Subcutaneous abdominal adipose tissue (tissue), 5 donors: Measurements from ENCODE around the gene VPS29.

Experiments used
- H3K27ac ChIP-seq: one replicate; pipeline ENCODE4 v1.7.0; 2013; ENCODE audit warnings: low read depth, mild to moderate bottlenecking, inconsistent platforms, low read length, moderate library complexity
- H3K27me3 ChIP-seq, 5 donors: one replicate each; pipeline ENCODE4 v1.7.0; 2013; ENCODE audit warnings: low read length in 5 of 5, inconsistent platforms in 1 of 5; ENCODE audit not compliant: control insufficient read depth in 5 of 5, insufficient read depth in 4 of 5
- H3K36me3 ChIP-seq, 5 donors: one replicate each; pipeline ENCODE4 v1.7.0; 2013; ENCODE audit warnings: low read length in 5 of 5; ENCODE audit not compliant: control insufficient read depth in 5 of 5, insufficient read depth in 5 of 5
- H3K4me1 ChIP-seq, 5 donors: one replicate each; pipeline ENCODE4 v1.7.0; 2013; ENCODE audit warnings: low read length in 5 of 5, mild to moderate bottlenecking in 3 of 5, moderate library complexity in 1 of 5; ENCODE audit not compliant: control insufficient read depth in 5 of 5, insufficient read depth in 5 of 5
- H3K4me3 ChIP-seq, 5 donors: one replicate each; pipeline ENCODE4 v1.7.0; 2013; ENCODE audit warnings: low read length in 5 of 5, low read depth in 1 of 5
- H3K9ac ChIP-seq, 5 donors: one replicate each; pipeline ENCODE4 v1.7.0; 2013; ENCODE audit warnings: low read length in 5 of 5, mild to moderate bottlenecking in 4 of 5, moderate library complexity in 3 of 5
- H3K9me3 ChIP-seq, 5 donors: one replicate each; pipeline ENCODE4 v1.7.0; 2013; ENCODE audit warnings: low read length in 5 of 5; ENCODE audit not compliant: control insufficient read depth in 5 of 5
- donor health status: healthy.
- donor health status: healthy.
- donor health status: healthy.
- donor health status: healthy.
- donor health status: healthy.

The VPS29 gene

GRCh38 chr12:110458756-110459155 lies 43.2 kb downstream of the VPS29 start:
- no peak overlapping the region for H3K27ac ChIP-seq
- no peak overlapping the region for H3K4me3 ChIP-seq
- no peak overlapping the region for H3K9ac ChIP-seq
- no peaks in the 10 kb centered on the region for H3K9me3 ChIP-seq
- peaks cover 3 to 43% (median 21%) of the 10 kb centered on the region in 5 donors for H3K36me3 ChIP-seq
- H3K4me1 ChIP-seq = peaks cover 0 to 11% (median 5%) of the 10 kb centered on the region in 5 donors
- no peaks in the 10 kb centered on the region for H3K27me3 ChIP-seq

GRCh38 chr12:110453569-110454296 lies 48.2 kb downstream of the VPS29 start:
- peaks cover 2 to 21% (median 10%) of the 10 kb centered on the region in 5 donors for H3K36me3 ChIP-seq
- no peak overlapping the region for H3K27ac ChIP-seq
- H3K9me3 ChIP-seq = no peaks in the 10 kb centered on the region
- H3K27me3 ChIP-seq = no peaks in the 10 kb centered on the region
- no peak overlapping the region for H3K9ac ChIP-seq
- H3K4me3 ChIP-seq = no peak overlapping the region
- peaks cover 0 to 26% (median 19%) of the 10 kb centered on the region in 5 donors for H3K4me1 ChIP-seq

DNA sequence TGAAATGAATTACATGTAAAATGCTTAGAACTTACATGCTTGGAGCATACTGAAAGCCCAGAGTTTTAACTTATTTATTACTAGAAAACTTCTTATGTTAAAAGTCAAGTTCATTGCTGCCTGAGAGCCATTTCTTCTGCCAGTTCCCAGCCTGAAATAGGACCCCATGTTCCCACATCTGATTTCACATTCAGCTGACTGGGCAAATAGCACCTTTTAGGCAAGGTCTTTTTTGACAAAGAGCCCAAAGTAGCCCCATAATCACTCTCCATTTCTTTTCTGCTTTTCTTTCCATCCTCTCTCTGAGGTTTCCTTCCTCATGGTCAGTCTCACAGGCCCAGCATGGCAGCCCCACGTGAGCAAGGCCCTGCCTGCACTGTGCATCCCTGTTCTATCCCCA lies 50.6 kb downstream of the VPS29 start:
- Histone ChIP-seq H3K27ac (no peak overlapping the region), H3K36me3 (peaks cover 3 to 15% (median 9%) of the 10 kb centered on the region in 5 donors), H3K9me3 (no peaks in the 10 kb centered on the region), H3K27me3 (no peaks in the 10 kb centered on the region), H3K4me1 (peaks cover 0 to 37% (median 25%) of the 10 kb centered on the region in 5 donors), H3K9ac (peak overlapping the region in 2 of 5 donors; percentile 39 to 44), H3K4me3 (peak overlapping the region in 1 of 5 donors; percentile 95)

GRCh38 chr12:110449799-110450497 lies 52.0 kb downstream of the VPS29 start, which contains the start of gene ARPC3:
Gene ARPC3 (minus strand): TSS chr12:110450337. CDS start chr12:110450260, 77 bp downstream.
- no peaks in the 10 kb centered on the region for H3K27me3 ChIP-seq
- peaks cover 6 to 20% (median 15%) of the 10 kb centered on the region in 5 donors for H3K36me3 ChIP-seq
- no peaks in the 10 kb centered on the region for H3K9me3 ChIP-seq
- peak within 1 kb of the TSS; percentile 95 for H3K27ac ChIP-seq
- peaks cover 0 to 37% (median 24%) of the 10 kb centered on the region in 5 donors for H3K4me1 ChIP-seq
- H3K9ac ChIP-seq = peak within 1 kb of the TSS; percentile 84 to 98 (median 98)
- H3K4me3 ChIP-seq = peak within 1 kb of the TSS; percentile 73 to 95 (median 88)

DNA sequence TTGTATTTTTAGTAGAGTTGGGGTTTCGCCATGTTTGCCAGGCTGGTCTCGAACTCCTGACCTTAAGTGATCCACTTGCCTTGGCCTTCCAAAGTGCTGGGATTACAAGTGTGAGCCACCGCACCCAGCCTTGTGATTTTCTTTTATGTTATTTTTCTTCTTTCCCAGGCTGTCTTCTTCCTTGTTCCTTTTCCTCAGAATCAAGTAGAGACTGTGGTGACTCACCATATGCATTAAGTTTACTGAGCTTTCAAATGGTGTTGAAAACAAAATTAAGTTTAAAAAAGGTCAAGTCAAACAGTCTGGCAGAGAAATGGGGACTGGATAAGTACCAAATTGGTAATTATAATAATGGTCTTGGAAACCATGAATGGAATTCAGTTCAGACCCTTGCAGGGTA lies 57.5 kb downstream of the VPS29 start:
- H3K27ac ChIP-seq = no peak overlapping the region
- H3K27me3 ChIP-seq = no peaks in the 10 kb centered on the region
- peaks cover 15 to 50% (median 33%) of the 10 kb centered on the region in 5 donors for H3K36me3 ChIP-seq
- no peak overlapping the region for H3K9ac ChIP-seq
- H3K4me3 ChIP-seq = no peak overlapping the region
- peaks cover 0 to 28% (median 16%) of the 10 kb centered on the region in 5 donors for H3K4me1 ChIP-seq
- no peaks in the 10 kb centered on the region for H3K9me3 ChIP-seq
